PC-3 (cell line): ENCODE data around the gene KDM6B.

Experiments
- CTCF ChIP-seq: fragments of 300-600 bp; sonication (generic); conservative IDR thresholded peaks from 2 replicates; pipeline ENCODE4 v1.5.1; 2017; ENCODE audit warnings: antibody characterized with exemption, low read depth, mild to moderate bottlenecking, low read length
- EZH2 ChIP-seq: fragments of 300-600 bp; sonication (generic); IDR thresholded peaks from one replicate; pipeline ENCODE4 v1.6.1; 2017; ENCODE audit warnings: antibody characterized with exemption, mild to moderate bottlenecking, low read length; ENCODE audit not compliant: unreplicated experiment
- EZH2phosphoT487 ChIP-seq: fragments of 300-600 bp; sonication (generic); IDR thresholded peaks from 2 replicates; pipeline ENCODE4 v1.6.1; 2018; ENCODE audit warnings: mild to moderate bottlenecking, antibody characterized with exemption, low read length, borderline replicate concordance

- TF ChIP-seq CTCF (no peak), EZH2 (no peak), EZH2phosphoT487 (no peak)
These were observed 7.9 kb downstream of the KDM6B start for GRCh38 chr17:7841915-7842379.
